Left lobe of liver (tissue), 2 donors: Measurements from ENCODE around the gene LAMC1. TPM values are rescaled to one million over a fixed set of nuclear protein-coding genes. Genes with fewer than 3 reads are reported as not detected.
A peak's percentile ranks its signal among the peaks of the same experiment; 100 is the strongest.

Experiments used
- ATAC-seq: fragments of 200-7000 bp; cut with Tn5 transposase; one replicate; pipeline ENCODE4 v1.9.1; 2020; ENCODE audit warnings: mild to moderate bottlenecking, moderate library complexity
- DNase-seq: peaks from one replicate; pipeline ENCODE4 v3.0.0-alpha.2; 2020; ENCODE audit warnings: low spot score
- total RNA-seq: library from RNA; stranded (reverse); gene quantifications from one replicate; pipeline ENCODE4 v1.2.1, GENCODE V29; 2021
- donor health status: DM: no; HTN: no; CAD: no; lungs with moderate emphysema.
- donor health status: DM: no; HTN: yes; CAD: no.

LAMC1 gene
- total RNA-seq, 1 donor from 2014 or later = 19.0 TPM

- DNase-seq (no peak), ATAC-seq (peak; percentile 23)
Measured at GRCh38 chr1:183101841-183102276, 78.6 kb downstream of the LAMC1 start.

GRCh38 chr1:183103147-183103546 lies 79.9 kb downstream of the LAMC1 start:
- DNase-seq = no peak
- ATAC-seq = no peak

- DNase-seq = no peak
- ATAC-seq = no peak
Measured at GRCh38 chr1:183103577-183103976, 80.4 kb downstream of the LAMC1 start.

DNA sequence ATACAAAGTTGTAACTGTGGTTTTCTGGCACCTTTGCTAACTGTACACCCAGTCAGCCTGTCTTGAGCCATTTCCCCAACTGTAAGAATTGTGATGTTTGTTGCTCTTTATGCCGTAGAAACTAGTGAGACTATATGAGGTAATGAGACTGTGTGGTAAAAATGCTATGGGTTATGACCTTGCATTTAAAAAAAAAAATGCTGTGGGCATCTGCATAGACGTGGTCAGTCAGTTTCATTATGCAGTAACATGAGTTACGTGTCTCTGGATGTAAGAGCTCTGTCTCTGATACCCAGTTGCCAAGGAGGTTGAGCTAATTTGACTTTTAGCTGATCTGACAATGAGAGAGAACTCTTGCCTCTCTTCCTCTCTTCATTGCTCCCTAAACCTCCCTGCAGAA lies 82.2 kb downstream of the LAMC1 start:
- DNase-seq (no peak), ATAC-seq (no peak)

DNA sequence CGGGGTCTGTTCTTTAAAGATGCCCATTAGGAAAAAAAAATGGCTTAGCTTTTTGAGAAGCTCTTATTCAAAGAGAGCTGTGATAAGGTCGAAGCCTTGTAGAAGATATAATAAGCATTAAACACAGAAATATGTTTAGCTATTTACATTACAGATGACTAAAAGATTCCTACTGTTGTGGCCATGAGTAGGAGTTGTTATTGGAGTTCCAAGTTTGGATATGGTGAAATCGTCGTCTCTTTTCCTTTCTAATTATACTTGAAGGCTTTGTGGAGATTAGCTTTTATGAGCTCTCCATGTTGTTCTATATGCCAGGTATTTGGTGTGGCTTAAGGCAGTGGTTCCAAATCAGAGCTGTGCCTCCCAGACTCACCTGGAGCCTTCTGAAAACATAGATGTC lies 82.9 kb downstream of the LAMC1 start:
- DNase-seq = no peak
- ATAC-seq = no peak

- no peak for ATAC-seq
Measured at GRCh38 chr1:183106746-183107145, 83.5 kb downstream of the LAMC1 start.

DNA sequence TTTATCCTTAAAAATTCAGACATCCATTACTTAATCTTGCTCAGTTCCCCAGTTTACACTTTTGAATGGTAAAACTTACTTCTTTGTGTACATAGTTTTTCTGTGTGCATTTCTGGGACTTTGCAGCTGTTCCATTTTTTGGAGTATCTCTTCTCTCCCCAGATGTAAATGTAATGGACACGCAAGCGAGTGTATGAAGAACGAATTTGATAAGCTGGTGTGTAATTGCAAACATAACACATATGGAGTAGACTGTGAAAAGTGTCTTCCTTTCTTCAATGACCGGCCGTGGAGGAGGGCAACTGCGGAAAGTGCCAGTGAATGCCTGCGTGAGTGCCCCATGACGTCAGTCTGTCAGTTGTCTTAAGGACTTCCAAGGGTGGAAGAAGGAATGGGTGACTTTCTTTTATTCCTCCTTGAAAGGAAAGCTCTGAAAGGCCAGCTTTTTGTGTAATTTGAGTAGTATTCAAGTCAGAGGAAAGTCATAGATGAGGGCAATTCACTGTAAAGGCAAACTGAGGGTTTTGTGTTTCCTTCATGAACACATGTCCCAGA lies 87.2 kb downstream of the LAMC1 start:
- no peak for DNase-seq
- no peak for ATAC-seq

More at GRCh38 chr1:183106746-183107145, 83.5 kb downstream of the LAMC1 start:
- DNase-seq = no peak

GRCh38 chr1:183114441-183114840 lies 91.2 kb downstream of the LAMC1 start:
- DNase-seq = no peak
- no peak for ATAC-seq

GRCh38 chr1:183116416-183116815 lies 93.2 kb downstream of the LAMC1 start:
- ATAC-seq (no peak), DNase-seq (no peak)

GRCh38 chr1:183121609-183122008 lies 98.4 kb downstream of the LAMC1 start:
- no peak for ATAC-seq
- DNase-seq = no peak

DNA sequence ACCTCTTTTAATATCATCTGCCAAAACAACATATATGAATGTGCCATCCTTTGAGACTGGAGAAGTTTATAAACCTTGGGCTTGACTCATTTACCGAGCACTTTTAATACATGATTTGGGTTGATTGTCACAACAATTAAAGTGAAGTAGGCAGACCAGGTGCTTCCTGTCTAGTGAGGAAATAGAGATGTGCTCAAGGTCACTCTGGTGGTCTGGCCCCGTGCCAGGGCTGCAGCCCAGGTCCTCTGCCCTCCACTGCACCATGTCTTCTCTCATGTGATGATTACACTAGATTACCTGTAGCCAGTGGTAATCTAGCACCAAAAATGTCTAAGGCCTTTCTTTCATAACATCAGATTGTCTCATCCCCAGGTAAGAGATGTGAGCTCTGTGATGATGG lies 101.0 kb downstream of the LAMC1 start:
- DNase-seq = no peak
- ATAC-seq = no peak

DNA sequence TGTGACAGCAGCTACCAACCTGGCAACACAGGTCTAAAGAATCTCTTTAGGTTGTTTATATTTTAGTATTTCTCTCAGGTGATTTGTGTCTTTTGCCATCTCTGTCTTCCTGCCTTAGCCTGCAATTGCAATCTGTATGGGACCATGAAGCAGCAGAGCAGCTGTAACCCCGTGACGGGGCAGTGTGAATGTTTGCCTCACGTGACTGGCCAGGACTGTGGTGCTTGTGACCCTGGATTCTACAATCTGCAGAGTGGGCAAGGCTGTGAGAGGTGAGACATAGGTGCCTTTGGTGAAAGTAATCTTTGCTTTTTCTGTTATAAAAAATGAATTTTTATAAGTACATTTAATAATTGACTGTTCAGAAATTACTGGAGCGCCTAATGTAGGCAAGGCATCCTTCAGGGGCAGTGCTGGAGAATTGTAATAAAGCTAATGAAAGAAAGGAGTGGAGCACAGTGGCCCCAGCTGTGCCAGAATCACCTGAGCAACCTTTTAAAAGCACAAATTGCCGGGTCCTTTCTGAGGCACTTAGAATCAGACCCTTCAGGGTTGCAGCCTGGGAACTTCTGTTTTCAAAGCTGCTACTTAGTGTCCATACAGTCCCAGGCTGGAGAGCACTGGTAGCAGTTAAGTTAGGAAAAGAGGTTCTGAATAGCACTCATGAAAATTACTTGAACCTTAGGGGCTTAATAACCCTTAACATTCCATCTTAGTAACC lies 102.2 kb downstream of the LAMC1 start:
- ATAC-seq (no peak), DNase-seq (no peak)

GRCh38 chr1:183126000-183126366 lies 102.8 kb downstream of the LAMC1 start:
- ATAC-seq = no peak
- no peak for DNase-seq

- ATAC-seq = no peak
- no peak for DNase-seq
Measured at GRCh38 chr1:183126528-183126927, 103.3 kb downstream of the LAMC1 start.

- ATAC-seq (no peak), DNase-seq (no peak)
Measured at GRCh38 chr1:183129921-183130690, 106.9 kb downstream of the LAMC1 start.

DNA sequence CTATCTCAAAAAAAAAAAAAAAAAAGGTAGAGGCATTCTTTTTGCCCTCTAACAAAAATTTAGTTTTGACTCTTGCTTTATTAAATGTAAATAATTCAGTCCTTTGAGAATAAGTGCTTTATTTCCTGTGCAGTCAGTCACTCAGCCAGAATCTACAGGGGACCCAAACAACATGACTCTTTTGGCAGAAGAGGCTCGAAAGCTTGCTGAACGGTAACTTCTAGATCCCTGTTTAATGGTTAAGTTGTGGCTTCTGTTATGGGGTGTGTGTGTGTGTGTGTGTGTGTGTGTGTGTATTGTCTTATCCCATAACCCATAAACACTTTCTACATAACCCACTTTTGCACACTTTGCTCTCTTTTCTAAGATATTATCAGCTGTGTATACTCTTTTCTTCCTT lies 107.9 kb downstream of the LAMC1 start:
- no peak for ATAC-seq
- no peak for DNase-seq

GRCh38 chr1:183135336-183135735 lies 112.1 kb downstream of the LAMC1 start:
- ATAC-seq = no peak

DNA sequence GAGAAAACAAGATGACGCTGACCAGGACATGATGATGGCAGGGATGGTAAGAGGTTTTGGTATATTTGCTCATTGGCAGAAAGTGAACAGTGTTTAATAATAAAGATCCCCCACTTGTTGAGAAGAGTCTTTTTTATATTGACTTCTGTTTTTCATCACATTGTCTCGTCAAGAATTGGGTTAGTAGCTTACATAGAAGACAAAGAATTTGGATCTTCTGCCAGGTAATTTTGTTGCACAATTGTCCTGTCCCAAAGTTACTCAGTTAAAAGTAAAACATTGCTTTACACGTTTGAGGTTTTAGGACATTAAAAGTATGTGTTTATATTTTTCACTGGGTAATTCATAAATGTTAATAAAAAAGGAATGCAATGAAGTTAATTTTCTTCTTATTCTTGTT lies 114.6 kb downstream of the LAMC1 start:
- DNase-seq (no peak), ATAC-seq (peak; percentile 65)

More at GRCh38 chr1:183135336-183135735, 112.1 kb downstream of the LAMC1 start:
- no peak for DNase-seq

- ATAC-seq (no peak), DNase-seq (no peak)
Measured at GRCh38 chr1:183138301-183138700, 115.1 kb downstream of the LAMC1 start.

DNA sequence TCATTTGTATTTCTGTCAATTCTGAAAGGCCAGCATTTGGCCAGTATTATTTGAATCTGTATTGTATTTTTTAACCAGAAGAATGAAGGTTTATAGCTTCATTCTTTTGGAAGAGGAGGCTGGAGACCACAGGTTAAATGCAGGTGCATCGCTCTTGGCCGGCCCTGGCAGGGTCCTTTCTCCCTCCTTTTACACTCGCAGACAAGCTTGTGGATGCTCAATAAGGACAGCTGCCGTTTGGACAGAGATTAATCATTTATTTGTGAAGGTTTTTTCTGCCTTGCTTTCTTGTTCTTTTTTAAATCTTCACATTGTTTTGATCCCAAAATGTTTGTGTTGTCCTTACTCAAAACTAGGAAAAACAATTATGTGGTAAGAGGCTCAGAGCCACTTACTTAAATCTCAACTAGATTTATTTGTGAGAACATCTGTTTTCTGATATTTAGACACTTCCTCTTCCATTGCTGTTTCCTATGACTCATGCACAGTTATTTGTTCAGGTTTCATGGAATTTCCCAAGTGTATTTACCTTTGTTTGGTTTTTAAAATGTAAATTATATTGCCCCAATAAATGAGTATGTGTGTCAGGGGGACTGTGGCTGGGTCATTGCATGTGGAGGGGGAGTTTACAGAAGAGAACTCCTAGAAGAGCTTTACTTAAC lies 116.2 kb downstream of the LAMC1 start:
- ATAC-seq = no peak

GRCh38 chr1:183140633-183141032 lies 117.4 kb downstream of the LAMC1 start:
- ATAC-seq (no peak), DNase-seq (no peak)

More for the DNA sequence above, 116.2 kb downstream of the LAMC1 start:
- no peak for DNase-seq
